H1 (cell line): ENCODE results near the gene SCYL1. TPM values are rescaled to one million over a fixed set of nuclear protein-coding genes. Genes with fewer than 3 reads are reported as not detected.

Experiments
- CTCF ChIA-PET: fragments of 300-600 bp; sonication (Branson Sonifier 250); formaldehyde crosslinking; loops from one replicate; lab custom pipeline; 2021; ENCODE audit not compliant: partially characterized antibody; lab: Charles Lee
- POLR2A ChIA-PET: fragments of 300-600 bp; sonication (Branson Sonifier 250); formaldehyde crosslinking; loops from one replicate; lab custom pipeline; 2021; ENCODE audit warnings: inconsistent platforms; ENCODE audit not compliant: partially characterized antibody; lab: Charles Lee
- DNase-seq, 2 experiments: peaks; one replicate each; pipeline versions ENCODE4 v3.0.0 to v3.0.0-alpha.2; 2010 to 2022; ENCODE audit warnings: low spot score in 2 of 2, low read depth in 1 of 2, mixed read lengths in 1 of 2
- FAIRE-seq: peaks from 2 replicates; lab custom pipeline; 2011; peaks lifted over from hg19 to GRCh38; lab: Jason Lieb, UNC
- H2AFZ ChIP-seq: 2 replicates; pipeline ENCODE4 v1.8.1; 2012; ENCODE audit warnings: low read length, inconsistent platforms
- H2AK5ac ChIP-seq: 2 replicates; pipeline ENCODE4 v1.6.1; 2013; ENCODE audit warnings: low read depth, low read length
- H2BK120ac ChIP-seq: replicated peaks from 2 replicates; pipeline ENCODE3; 2013; ENCODE audit warnings: low read depth, low read length, inconsistent platforms
- H2BK12ac ChIP-seq: 2 replicates; pipeline ENCODE4 v1.6.1; 2013; ENCODE audit warnings: low read depth, low read length
- H2BK15ac ChIP-seq: 2 replicates; pipeline ENCODE4 v1.6.1; 2013; ENCODE audit warnings: low read length
- H2BK20ac ChIP-seq: 2 replicates; pipeline ENCODE4 v1.6.1; 2013; ENCODE audit warnings: low read length
- H2BK5ac ChIP-seq: 2 replicates; pipeline ENCODE4 v1.6.1; 2013; ENCODE audit warnings: low read depth, low read length
- H3K14ac ChIP-seq: 2 replicates; pipeline ENCODE4 v1.6.1; 2013; ENCODE audit warnings: inconsistent platforms; ENCODE audit not compliant: insufficient read length
- H3K18ac ChIP-seq: 2 replicates; pipeline ENCODE4 v1.6.1; 2013; ENCODE audit warnings: low read length; ENCODE audit errors: extremely low read depth
- H3K23ac ChIP-seq: 2 replicates; pipeline ENCODE4 v1.6.1; 2013; ENCODE audit warnings: inconsistent platforms; ENCODE audit not compliant: insufficient read length
- H3K23me2 ChIP-seq: 2 replicates; pipeline ENCODE4 v1.6.1; 2013; ENCODE audit warnings: low read depth, low read length
- H3K27ac ChIP-seq: 2 replicates; pipeline ENCODE4 v1.6.1; 2011; ENCODE audit warnings: low read depth, low read length, inconsistent platforms
- H3K27me3 ChIP-seq, 4 experiments: replicated peaks in 1 of 4; 1 replicate in 1 of 4; 2 replicates in 3 of 4; pipeline versions ENCODE4 v1.6.1 to v1.8.1; 2011 to 2013; ENCODE audit warnings: low read length in 3 of 4, mild to moderate bottlenecking in 3 of 4, inconsistent platforms in 2 of 4, mixed read lengths in 2 of 4, moderate library complexity in 1 of 4; ENCODE audit not compliant: control insufficient read depth in 3 of 4, insufficient read depth in 3 of 4; ENCODE audit errors: extremely low read depth in 1 of 4
- H3K36me3 ChIP-seq, 4 experiments: 2 replicates each; pipeline versions ENCODE4 v1.6.1 to v1.8.1; 2011 to 2013; ENCODE audit warnings: mild to moderate bottlenecking in 4 of 4, low read length in 3 of 4, moderate library complexity in 2 of 4, control low read depth in 1 of 4, inconsistent platforms in 1 of 4; ENCODE audit not compliant: insufficient read depth in 4 of 4, control insufficient read depth in 2 of 4
- H3K4ac ChIP-seq: replicated peaks from 2 replicates; pipeline ENCODE3; 2013; ENCODE audit warnings: low read length, low read depth, mixed read lengths, inconsistent platforms; ENCODE audit not compliant: insufficient read length
- H3K4me1 ChIP-seq, 4 experiments: replicated peaks in 1 of 4; 1 replicate in 1 of 4; 2 replicates in 3 of 4; pipeline versions ENCODE4 v1.6.1 to v1.8.1; 2011 to 2013; ENCODE audit warnings: low read length in 3 of 4, inconsistent platforms in 2 of 4, mixed read lengths in 1 of 4; ENCODE audit not compliant: insufficient read depth in 4 of 4, control insufficient read depth in 3 of 4
- H3K4me2 ChIP-seq, 2 experiments: 2 replicates each; pipeline versions ENCODE4 v1.6.1 to v1.8.1; 2011 to 2013; ENCODE audit warnings: low read depth in 2 of 2, low read length in 2 of 2, control low read depth in 1 of 2, inconsistent platforms in 1 of 2, mild to moderate bottlenecking in 1 of 2; ENCODE audit not compliant: insufficient read depth in 1 of 2
- H3K4me3 ChIP-seq, 4 experiments: fragments of 200-600, 300-600 bp in 1 of 4; sonication (generic), shearing (Covaris generic), sonication (Bioruptor Twin) in 1 of 4; 2 replicates each; pipeline versions ENCODE4 v1.5.1 to v1.8.1; 2011 to 2016; ENCODE audit warnings: low read length in 4 of 4, low read depth in 3 of 4, control low read depth in 2 of 4, inconsistent platforms in 2 of 4, mild to moderate bottlenecking in 2 of 4, mixed read lengths in 1 of 4, moderate library complexity in 1 of 4; ENCODE audit not compliant: insufficient read depth in 2 of 4; ENCODE audit errors: extremely low read depth in 1 of 4
- H3K56ac ChIP-seq: replicated peaks from 2 replicates; pipeline ENCODE3; 2013; ENCODE audit warnings: low read depth, mild to moderate bottlenecking, mixed read lengths, low read length, inconsistent platforms; ENCODE audit not compliant: insufficient read length
- H3K79me1 ChIP-seq: 2 replicates; pipeline ENCODE4 v1.6.1; 2013; ENCODE audit warnings: low read depth, low read length, control low read depth
- H3K79me2 ChIP-seq, 2 experiments: 2 replicates each; pipeline versions ENCODE4 v1.6.1 to v1.8.1; 2012 to 2013; ENCODE audit warnings: low read length in 2 of 2, mild to moderate bottlenecking in 2 of 2, inconsistent platforms in 1 of 2; ENCODE audit not compliant: insufficient read depth in 2 of 2, control insufficient read depth in 1 of 2
- H3K9ac ChIP-seq, 4 experiments: replicated peaks in 1 of 4; 1 replicate in 1 of 4; 2 replicates in 3 of 4; pipeline versions ENCODE4 v1.6.1 to v1.8.1; 2011 to 2013; ENCODE audit warnings: low read depth in 3 of 4, low read length in 3 of 4, control low read depth in 2 of 4, mild to moderate bottlenecking in 2 of 4, moderate library complexity in 2 of 4, inconsistent platforms in 1 of 4; ENCODE audit errors: extremely low read depth in 1 of 4
- H3K9me3 ChIP-seq, 2 experiments: 2 replicates each; pipeline versions ENCODE4 v1.6.1 to v1.8.1; 2012 to 2013; ENCODE audit warnings: mild to moderate bottlenecking in 2 of 2, moderate library complexity in 2 of 2, control low read depth in 1 of 2, inconsistent platforms in 1 of 2, low read depth in 1 of 2, low read length in 1 of 2, mixed read lengths in 1 of 2; ENCODE audit not compliant: insufficient read depth in 2 of 2
- H4K20me1 ChIP-seq, 2 experiments: replicated peaks in 1 of 2; 2 replicates each; pipeline versions ENCODE3 to v1.8.1; 2011 to 2013; ENCODE audit warnings: inconsistent platforms in 2 of 2, low read length in 2 of 2, mild to moderate bottlenecking in 1 of 2; ENCODE audit not compliant: insufficient read depth in 2 of 2, control insufficient read depth in 1 of 2
- H4K5ac ChIP-seq: 2 replicates; pipeline ENCODE4 v1.6.1; 2013; ENCODE audit warnings: low read length, low read depth, mixed read lengths, inconsistent platforms; ENCODE audit not compliant: insufficient read length
- H4K8ac ChIP-seq: 2 replicates; pipeline ENCODE4 v1.8.0; 2013; ENCODE audit warnings: mild to moderate bottlenecking, moderate library complexity, low read length, inconsistent platforms; ENCODE audit not compliant: insufficient read depth; ENCODE audit errors: extremely low read depth
- H4K91ac ChIP-seq: replicated peaks from 2 replicates; pipeline ENCODE3; 2013; ENCODE audit warnings: low read length, mixed read lengths, inconsistent platforms; ENCODE audit not compliant: insufficient read length
- ATF3 ChIP-seq: IDR thresholded peaks from 2 replicates; pipeline ENCODE4 v1.6.1; 2011; ENCODE audit warnings: low read depth, mild to moderate bottlenecking, low read length; ENCODE audit not compliant: insufficient read depth
- BACH1 ChIP-seq: IDR thresholded peaks from 2 replicates; pipeline ENCODE4 v1.6.1; 2012; ENCODE audit warnings: low read length, improper control_type of control experiment
- BRCA1 ChIP-seq: IDR thresholded peaks from 2 replicates; pipeline ENCODE4 v1.6.1; 2012; ENCODE audit warnings: low read depth, low read length, improper control_type of control experiment
- CBX8 ChIP-seq: fragments of 300-800, 300-1000 bp; sonication (generic); IDR thresholded peaks from 2 replicates; pipeline ENCODE4 v1.7.1; 2016; ENCODE audit warnings: low read depth, low read length, borderline replicate concordance
- EP300 ChIP-seq, 2 experiments: IDR thresholded peaks; 1 replicate in 1 of 2; 2 replicates in 1 of 2; pipeline ENCODE4 v1.6.1; 2011 to 2012; ENCODE audit warnings: low read depth in 2 of 2, low read length in 2 of 2, mild to moderate bottlenecking in 2 of 2, borderline replicate concordance in 1 of 2, inconsistent platforms in 1 of 2, moderate library complexity in 1 of 2
- JUN ChIP-seq: IDR thresholded peaks from 2 replicates; pipeline ENCODE4 v1.6.1; 2011; ENCODE audit warnings: low read depth, mild to moderate bottlenecking, improper control_type of control experiment, low read length
- KDM5A ChIP-seq: fragments of 200-600 bp; IDR thresholded peaks from 2 replicates; pipeline ENCODE4 v1.7.1; 2012; ENCODE audit warnings: mild to moderate bottlenecking, low read length, inconsistent platforms, mixed read lengths
- MAX ChIP-seq: IDR thresholded peaks from 2 replicates; pipeline ENCODE4 v1.6.1; 2012; ENCODE audit warnings: inconsistent platforms
- NANOG ChIP-seq: IDR thresholded peaks from 2 replicates; pipeline ENCODE4 v1.6.1; 2011; ENCODE audit warnings: low read length, low read depth, mild to moderate bottlenecking, inconsistent platforms; ENCODE audit not compliant: insufficient read depth, poor library complexity, severe bottlenecking
- NRF1 ChIP-seq: IDR thresholded peaks from 2 replicates; pipeline ENCODE4 v1.6.1; 2011; ENCODE audit warnings: mild to moderate bottlenecking, low read depth, low read length, improper control_type of control experiment
- POLR2AphosphoS5 ChIP-seq: IDR thresholded peaks from 2 replicates; pipeline ENCODE4 v1.6.1; 2011; ENCODE audit warnings: low read depth, low read length
- POU5F1 ChIP-seq: IDR thresholded peaks from 2 replicates; pipeline ENCODE4 v1.6.1; 2011; ENCODE audit warnings: low read depth, mild to moderate bottlenecking, low read length, moderate library complexity
- SIX5 ChIP-seq: IDR thresholded peaks from 2 replicates; pipeline ENCODE4 v1.6.1; 2011; ENCODE audit warnings: mild to moderate bottlenecking, low read depth, low read length
- WGBS, 2 experiments: shearing (Covaris generic) in 1 of 2; methylation state at CpG; one replicate each; pipeline versions ENCODE4 v1.1.6 to v1.1.7; 2013 to 2015; ENCODE audit warnings: low lambda C conversion rate in 2 of 2, mixed read lengths in 2 of 2, inconsistent platforms in 1 of 2, low coverage in 1 of 2, missing lambda C conversion rate in 1 of 2; ENCODE audit not compliant: insufficient replicate concordance in 2 of 2, insufficient coverage in 1 of 2, insufficient read length in 1 of 2; ENCODE audit errors: extremely low coverage in 1 of 2, missing lambda C conversion rate in 1 of 2; 5-methylcytosine and 5-hydroxymethylcytosine counted together
- polyA plus RNA-seq, 7 experiments: library from polyadenylated mRNA; depleted of rRNA in 3 of 7; stranded (reverse) in 5 of 7; unstranded in 2 of 7; fragments of >200 nt in 5 of 7; fragments of 200-250 nt in 2 of 7; gene quantifications; 1 replicate in 5 of 7; 2 replicates in 1 of 7; 4 replicates in 1 of 7; pipeline versions ENCODE4 v1.2.1 to v1.2.3, GENCODE V29; 2011 to 2013; ENCODE audit warnings: missing spikeins in 2 of 7, mixed read lengths in 2 of 7
- total RNA-seq: library from RNA; stranded (reverse); fragmentation: NEBNext Ultra II Directional; extraction: Animal tissue kit (Norgen Biotek cat#: 25700); gene quantifications from 2 replicates; pipeline ENCODE4 v1.2.1, GENCODE V29; 2021

SCYL1 gene
- total and polyA plus RNA-seq, 2 of the 8 experiments (the other 6 are each of a cell fraction or from before 2014, with no cell fraction given), result 59.8 to 77.7 TPM

- H2BK5ac ChIP-seq, result no peak overlapping the region
- H3K9ac ChIP-seq, result no peak overlapping the region
- no peak overlapping the region for H4K5ac ChIP-seq
- H3K14ac ChIP-seq, result no peak overlapping the region
- DNase-seq (no peak), FAIRE-seq (no peak)
- H3K4me1 ChIP-seq, result peaks cover 1 to 22% (median 7%) of the 10 kb centered on the region in 4 experiments
- H3K79me1 ChIP-seq, result no peaks in the 10 kb centered on the region
- no peak overlapping the region for H3K27ac ChIP-seq
- ChIA-PET POLR2A (interaction anchor here (0.9 to 4.4 kb wide), 5 partner anchors 10 to 27 kb away, joined by 3 to 36 read pairs (median 12); partner anchors contain the start of genes EHBP1L1, FAM89B and MAP3K11), CTCF (interaction anchor here (0.9 to 14.5 kb wide), 16 partner anchors 7 to 696 kb away, joined by 3 to 227 read pairs (median 12); partner anchors contain the start of genes EHBP1L1, FAM89B, KCNK7 and ZNRD2)
- no peaks in the 10 kb centered on the region for H3K9me3 ChIP-seq
- no peak overlapping the region for H2AFZ ChIP-seq
- no peak overlapping the region; the same call in 1 of the 2 replicates for H4K8ac ChIP-seq
- H3K79me2 ChIP-seq, result no peaks in the 10 kb centered on the region
- H2BK20ac ChIP-seq, result no peak overlapping the region
- H3K23me2 ChIP-seq, result peaks cover 3% of the 10 kb centered on the region; the same call in 1 of the 2 replicates
- no peak overlapping the region for H2BK120ac ChIP-seq
- 87% methylated on average over 4 of the region's 4 CpGs; no CpG with 5 or more reads in 1 of the 2 experiments for WGBS, 2 experiments
- H3K27me3 ChIP-seq, result peaks cover 20 to 56% (median 45%) of the 10 kb centered on the region in 4 experiments
- no peak overlapping the region for H4K91ac ChIP-seq
- no peak overlapping the region for H3K4ac ChIP-seq
- H3K56ac ChIP-seq, result no peak overlapping the region
- peaks cover 0 to 2% of the 10 kb centered on the region in 2 experiments for H4K20me1 ChIP-seq
- peak overlapping the region; percentile 97 for H2BK15ac ChIP-seq
- 0 out of 4 replicates have a peak overlapping the region, but pooled peaks of 1 of the 2 experiments have one; percentile 12 for H3K4me2 ChIP-seq
- H3K23ac ChIP-seq, result no peak overlapping the region
- no peaks in the 10 kb centered on the region for H3K36me3 ChIP-seq
- 0 out of 2 replicates have a peak overlapping the region, but pooled peaks have one; percentile 65 for H2AK5ac ChIP-seq
- H3K4me3 ChIP-seq, result no peak overlapping the region
- no peak overlapping the region for H3K18ac ChIP-seq
- H2BK12ac ChIP-seq, result no peak overlapping the region; the same call in 1 of the 2 replicates
- no peak for TF ChIP-seq POU5F1
- no peak for TF ChIP-seq BACH1
- TF ChIP-seq EP300 (IDR thresholded peaks at IDR 0.05; ENCODE audit: borderline replicate concordance in 1 of 2, low read depth in 2 of 2, low read length in 2 of 2), result no peak
- no peak for TF ChIP-seq KDM5A
- no peak for TF ChIP-seq NANOG
- no peak for TF ChIP-seq SIX5
- TF ChIP-seq CBX8, result no peak
- no peak for TF ChIP-seq ATF3
- no peak for TF ChIP-seq JUN
- no peak for TF ChIP-seq NRF1
- no peak for TF ChIP-seq MAX
- no peak for TF ChIP-seq POLR2AphosphoS5
- no peak for TF ChIP-seq BRCA1
Measured at GRCh38 chr11:65586247-65586630, 61.4 kb downstream of the SCYL1 start.
